Measurements from ENCODE around the gene MINAR1. TPM values are rescaled to one million over a fixed set of nuclear protein-coding genes. Genes with fewer than 3 reads are reported as not detected.

Gene MINAR1
- polyA plus RNA-seq, 1 of the 3 experiments (the other 2 are of a cell fraction): 0.35 TPM

GRCh38 chr15:79434361-79434760, 2.2 kb downstream of the MINAR1 start (continued):
- TF ChIP-seq USF1 (IDR thresholded peaks at IDR 0.05; ENCODE audit: borderline replicate concordance, low read depth): no peak
- no peak for TF ChIP-seq MAX (IDR thresholded peaks at IDR 0.05; ENCODE audit: low read depth)
- no peak for TF ChIP-seq SIN3A (IDR thresholded peaks at IDR 0.05; ENCODE audit: borderline replicate concordance, low read depth, low read length)
- no peak for TF ChIP-seq TEAD4 (IDR thresholded peaks at IDR 0.05; ENCODE audit: borderline replicate concordance, insufficient read depth)
- TF ChIP-seq CTCF (IDR thresholded peaks at IDR 0.05): no peak
- no peak for TF ChIP-seq MXI1 (IDR thresholded peaks at IDR 0.05; ENCODE audit: low read depth, low read length)
- no peak for TF ChIP-seq FOXJ3 (CRISPR knock-in tag; IDR thresholded peaks at IDR 0.05)
- TF ChIP-seq RFX5 (IDR thresholded peaks at IDR 0.05; ENCODE audit: low read length): no peak
- no peak for TF ChIP-seq USF2 (IDR thresholded peaks at IDR 0.05; ENCODE audit: borderline replicate concordance, low read depth, low read length)
- TF ChIP-seq EZH2phosphoT487 (IDR thresholded peaks at IDR 0.05; ENCODE audit: borderline replicate concordance, low read depth): no peak
- no peak for TF ChIP-seq NFIC (IDR thresholded peaks at IDR 0.05; ENCODE audit: borderline replicate concordance)
- no peak for TF ChIP-seq FOXM1 (IDR thresholded peaks at IDR 0.05; ENCODE audit: low read depth)

- POLR2A ChIA-PET: no interaction called here
Observed at GRCh38 chr15:79436037-79436780, 4.1 kb downstream of the MINAR1 start.

More at GRCh38 chr15:79436037-79436780, 4.1 kb downstream of the MINAR1 start:
- Histone ChIP-seq H3K27ac (ENCODE audit: low read depth in 2 of 2, low read length in 1 of 2) (no peak overlapping the region), H3K9me2 (no peaks in the 10 kb centered on the region), H3K9ac (no peak overlapping the region), H3K4me3 (ENCODE audit: low read depth in 2 of 2, low read length in 1 of 2) (no peak overlapping the region), H3F3A (replicated peaks; ENCODE audit: insufficient read depth) (no peaks in the 10 kb centered on the region), H4K20me1 (ENCODE audit: insufficient read depth) (no peaks in the 10 kb centered on the region), H3K36me3 (replicated peaks in 1 of 2; ENCODE audit: control insufficient read depth in 1 of 2, insufficient read depth in 2 of 2, low read length in 1 of 2) (no peaks in the 10 kb centered on the region), H3K79me2 (ENCODE audit: insufficient read depth) (no peaks in the 10 kb centered on the region), H2AFZ (ENCODE audit: low read depth) (no peak overlapping the region), H3K4me1 (ENCODE audit: control insufficient read depth in 1 of 2, insufficient read depth in 2 of 2, low read depth in 1 of 2, low read length in 1 of 2) (peaks cover 0 to 7% of the 10 kb centered on the region in 2 experiments; a peak in 1 of 4 replicates), H3K4me2 (no peak overlapping the region), H3K9me3 (no peaks in the 10 kb centered on the region), H3K27me3 (ENCODE audit: insufficient read depth) (0 out of 2 replicates have a peak, but pooled peaks cover 7% of the 10 kb centered on the region)
- WGBS (ENCODE audit: low lambda C conversion rate): 64% methylated on average over 8 of the region's 8 CpGs
- CTCF ChIA-PET: interaction anchor here (1.1 to 3.0 kb wide), 4 partner anchors 12 to 96 kb away, joined by 3 to 13 read pairs (median 4); no protein-coding TSS in a partner anchor
- TF ChIP-seq MXI1 (IDR thresholded peaks at IDR 0.05; ENCODE audit: low read depth, low read length): no peak
- no peak for TF ChIP-seq IRF3 (IDR thresholded peaks at IDR 0.05; ENCODE audit: low read depth, low read length)
- TF ChIP-seq TEAD4 (IDR thresholded peaks at IDR 0.05; ENCODE audit: borderline replicate concordance, insufficient read depth): no peak
- TF ChIP-seq MEF2A (IDR thresholded peaks at IDR 0.05; ENCODE audit: borderline replicate concordance, low read depth): no peak
- TF ChIP-seq YY1 (IDR thresholded peaks at IDR 0.05; ENCODE audit: low read depth): no peak
- no peak for TF ChIP-seq RCOR1 (IDR thresholded peaks at IDR 0.05; ENCODE audit: low read length)
- no peak for TF ChIP-seq RAD21 (IDR thresholded peaks at IDR 0.05; ENCODE audit: low read length)
- no peak for TF ChIP-seq TCF12 (IDR thresholded peaks at IDR 0.05)
- no peak for TF ChIP-seq RFX5 (IDR thresholded peaks at IDR 0.05; ENCODE audit: low read length)
- no peak for TF ChIP-seq REST (IDR thresholded peaks at IDR 0.05; ENCODE audit: low read depth, low read length)
- TF ChIP-seq JUND (IDR thresholded peaks at IDR 0.05): no peak
- no peak for TF ChIP-seq FOXJ3 (CRISPR knock-in tag; IDR thresholded peaks at IDR 0.05)
- TF ChIP-seq MAX (IDR thresholded peaks at IDR 0.05; ENCODE audit: low read depth): no peak
- no peak for TF ChIP-seq EZH2phosphoT487 (IDR thresholded peaks at IDR 0.05; ENCODE audit: borderline replicate concordance, low read depth)
- no peak for DNase-seq
